Measurements from ENCODE around the gene STXBP5. TPM values are rescaled to one million over a fixed set of nuclear protein-coding genes. Genes with fewer than 3 reads are reported as not detected.

The STXBP5 gene
- polyA plus RNA-seq, 4 donors: 16.6 to 18.3 (median 17.1) TPM

- DNase-seq (ENCODE audit: low read depth in 4 of 4, low spot score in 3 of 4): no peak
Measured at GRCh38 chr6:147177286-147177685, 26.9 kb upstream of the STXBP5 start.

GRCh38 chr6:147178355-147178754 is 25.9 kb upstream of the STXBP5 start:
- no peak for DNase-seq (ENCODE audit: low read depth in 4 of 4, low spot score in 3 of 4)

GRCh38 chr6:147179809-147180208 is 24.4 kb upstream of the STXBP5 start:
- no peak for DNase-seq (ENCODE audit: low read depth in 4 of 4, low spot score in 3 of 4)

GRCh38 chr6:147180926-147181325 is 23.3 kb upstream of the STXBP5 start:
- no peak for DNase-seq (ENCODE audit: low read depth in 4 of 4, low spot score in 3 of 4)

GRCh38 chr6:147184379-147184778 is 19.8 kb upstream of the STXBP5 start:
- no peak for DNase-seq (ENCODE audit: low read depth in 4 of 4, low spot score in 3 of 4)

GRCh38 chr6:147185216-147185615 is 19.0 kb upstream of the STXBP5 start:
- DNase-seq (ENCODE audit: low read depth in 4 of 4, low spot score in 3 of 4): no peak

GRCh38 chr6:147190556-147190955 is 13.7 kb upstream of the STXBP5 start:
- DNase-seq (ENCODE audit: low read depth in 4 of 4, low spot score in 3 of 4): no peak

- no peak for DNase-seq (ENCODE audit: low read depth in 4 of 4, low spot score in 3 of 4)
Measured at GRCh38 chr6:147192278-147192911, 11.8 kb upstream of the STXBP5 start.

GRCh38 chr6:147194652-147195411 is 9.4 kb upstream of the STXBP5 start:
- DNase-seq (ENCODE audit: low read depth in 4 of 4, low spot score in 3 of 4): no peak

- DNase-seq (ENCODE audit: low read depth in 4 of 4, low spot score in 3 of 4): no peak
Measured at GRCh38 chr6:147195510-147195909, 8.7 kb upstream of the STXBP5 start.

- no peak for DNase-seq (ENCODE audit: low read depth in 4 of 4, low spot score in 3 of 4)
Measured at GRCh38 chr6:147195987-147196386, 8.2 kb upstream of the STXBP5 start.

GRCh38 chr6:147200711-147201110 is 3.5 kb upstream of the STXBP5 start:
- no peak for DNase-seq (ENCODE audit: low read depth in 4 of 4, low spot score in 3 of 4)

- no peak for DNase-seq (ENCODE audit: low read depth in 4 of 4, low spot score in 3 of 4)
Measured at GRCh38 chr6:147201885-147202515, 2.2 kb upstream of the STXBP5 start.

GRCh38 chr6:147202516-147203310 is 1.5 kb upstream of the STXBP5 start:
- DNase-seq (ENCODE audit: low read depth in 4 of 4, low spot score in 3 of 4): peak; percentile 87 to 97 (median 90)

GRCh38 chr6:147203311-147204059 is 732 bp upstream of the STXBP5 start:
- DNase-seq (ENCODE audit: low read depth in 4 of 4, low spot score in 3 of 4): peak in 3 of 4 donors; percentile 47 to 59 (median 50)

- DNase-seq (ENCODE audit: low read depth in 4 of 4, low spot score in 3 of 4): no peak
Measured at GRCh38 chr6:147204843-147205311, 660 bp downstream of the STXBP5 start.

- DNase-seq (ENCODE audit: low read depth in 4 of 4, low spot score in 3 of 4): no peak
Measured at GRCh38 chr6:147205690-147206600, 1.7 kb downstream of the STXBP5 start.

- DNase-seq (ENCODE audit: low read depth in 4 of 4, low spot score in 3 of 4): no peak
Measured at GRCh38 chr6:147207351-147207750, 3.1 kb downstream of the STXBP5 start.
